GM12878 (cell line): Measurements from ENCODE around the gene SPTLC3. TPM values are rescaled to one million over a fixed set of nuclear protein-coding genes. Genes with fewer than 3 reads are reported as not detected.

Experiments
- ATAC-seq: fragments of 200-7000 bp; cut with Tn5 transposase; 3 replicates; pipeline ENCODE4 v1.9.1; 2020; ENCODE audit warnings: mild to moderate bottlenecking, moderate library complexity
- BruUV-seq: library from RNA; stranded (reverse); fragments of 400-500 nt; replicated peaks from 2 replicates; lab custom pipeline; 2021; lab: Mats Ljungman, UMichigan
- CTCF ChIA-PET: fragments of 300-600 bp; sonication (Branson Sonifier 250); formaldehyde crosslinking; extraction: SDS; loops from one replicate; lab custom pipeline; 2021; ENCODE audit warnings: inconsistent platforms; lab: Yijun Ruan, JAX
- POLR2A ChIA-PET: fragments of 350-600 bp; formaldehyde crosslinking; extraction: SDS; loops from one replicate; lab custom pipeline; 2021; ENCODE audit warnings: inconsistent platforms; lab: Charles Lee
- RAD21 ChIA-PET: fragments of 300-600 bp; sonication (Branson Sonifier 250); formaldehyde crosslinking; loops from one replicate; lab custom pipeline; 2023; ENCODE audit warnings: antibody characterized with exemption; ENCODE audit not compliant: unreplicated experiment; lab: Charles Lee
- SMC1A ChIA-PET: fragments of 300-600 bp; sonication (Branson Sonifier 250); formaldehyde crosslinking; loops from one replicate; lab custom pipeline; 2023; ENCODE audit not compliant: unreplicated experiment, uncharacterized antibody; lab: Charles Lee
- DNase-seq: peaks from one replicate; pipeline ENCODE4 v3.0.0-alpha.2; 2011; ENCODE audit warnings: low read depth, low spot score
- FAIRE-seq: peaks from 3 replicates; lab custom pipeline; 2011; peaks lifted over from hg19 to GRCh38; lab: Jason Lieb, UNC
- H2AFZ ChIP-seq: 2 replicates; pipeline ENCODE4 v1.6.0; 2011; ENCODE audit warnings: low read depth, low read length, control low read depth; ENCODE audit not compliant: control insufficient read depth
- H3K27ac ChIP-seq: 2 replicates; pipeline ENCODE4 v1.5.1; 2011; ENCODE audit warnings: control low read depth; ENCODE audit not compliant: control insufficient read depth, insufficient read depth
- H3K27me3 ChIP-seq, 2 experiments: replicated peaks in 1 of 2; 2 replicates each; pipeline versions ENCODE4 v1.6.0 to v1.6.1; 2011; ENCODE audit warnings: low read length in 1 of 2; ENCODE audit not compliant: control insufficient read depth in 2 of 2, insufficient read depth in 2 of 2
- H3K36me3 ChIP-seq, 2 experiments: 2 replicates each; pipeline ENCODE4 v1.5.1; 2011; ENCODE audit warnings: low read length in 1 of 2; ENCODE audit not compliant: control insufficient read depth in 2 of 2, insufficient read depth in 2 of 2
- H3K4me1 ChIP-seq: 2 replicates; pipeline ENCODE4 v1.6.1; 2011; ENCODE audit warnings: mild to moderate bottlenecking, low read length, moderate library complexity, mixed read lengths; ENCODE audit not compliant: control insufficient read depth, insufficient read depth
- H3K4me2 ChIP-seq: 2 replicates; pipeline ENCODE4 v1.6.0; 2011; ENCODE audit warnings: control low read depth; ENCODE audit not compliant: control insufficient read depth, insufficient read depth
- H3K4me3 ChIP-seq: fragments of 200-600 bp; sonication (generic); 2 replicates; pipeline ENCODE4 v1.5.1; 2016
- H3K79me2 ChIP-seq: 2 replicates; pipeline ENCODE4 v1.6.0; 2011; ENCODE audit warnings: low read length; ENCODE audit not compliant: control insufficient read depth, insufficient read depth
- H3K9ac ChIP-seq: 2 replicates; pipeline ENCODE4 v1.8.0; 2011; ENCODE audit warnings: low read length, control low read depth, mixed read lengths; ENCODE audit not compliant: control insufficient read depth, insufficient read depth
- H3K9me3 ChIP-seq: replicated peaks from 3 replicates; pipeline ENCODE4 v1.5.1; 2011; ENCODE audit warnings: mild to moderate bottlenecking, low read length; ENCODE audit not compliant: control insufficient read depth, insufficient read depth
- H4K20me1 ChIP-seq: 2 replicates; pipeline ENCODE4 v1.6.0; 2011; ENCODE audit not compliant: control insufficient read depth, insufficient read depth
- ASH2L ChIP-seq: fragments of 300-600, 200-600 bp; sonication (generic); IDR thresholded peaks from 2 replicates; pipeline ENCODE4 v1.6.1; 2017; ENCODE audit warnings: low read depth, mild to moderate bottlenecking, borderline replicate concordance
- ETV6 ChIP-seq, 2 experiments: fragments of 450-650 bp in 1 of 2; IDR thresholded peaks in 1 of 2; conservative IDR thresholded peaks in 1 of 2; 2 replicates each; pipeline ENCODE4 v1.6.1; 2014; ENCODE audit warnings: antibody characterized with exemption in 1 of 2, borderline replicate concordance in 1 of 2, low read depth in 1 of 2, mild to moderate bottlenecking in 1 of 2, moderate library complexity in 1 of 2
- EZH2 ChIP-seq: IDR thresholded peaks from 2 replicates; pipeline ENCODE4 v1.6.1; 2012; ENCODE audit warnings: low read depth, mild to moderate bottlenecking, control low read depth, inconsistent platforms, low read length, borderline replicate concordance; ENCODE audit not compliant: control insufficient read depth
- IRF4 ChIP-seq: IDR thresholded peaks from 2 replicates; pipeline ENCODE4 v1.6.1; 2011; ENCODE audit warnings: low read depth, low read length
- MEF2A ChIP-seq: IDR thresholded peaks from 2 replicates; pipeline ENCODE4 v1.6.1; 2011; ENCODE audit warnings: low read depth, mild to moderate bottlenecking, low read length, moderate library complexity; ENCODE audit not compliant: insufficient read depth
- NFXL1 ChIP-seq: fragments of 450-650 bp; IDR thresholded peaks from 2 replicates; pipeline ENCODE4 v1.6.1; 2017; ENCODE audit warnings: antibody characterized with exemption, mild to moderate bottlenecking, borderline replicate concordance
- RAD21 ChIP-seq: IDR thresholded peaks from 2 replicates; pipeline ENCODE4 v1.6.1; 2011; ENCODE audit warnings: mild to moderate bottlenecking, low read depth, low read length, moderate library complexity; ENCODE audit not compliant: insufficient read depth
- SMAD5 ChIP-seq: IDR thresholded peaks from 2 replicates; pipeline ENCODE4 v1.6.1; 2016; ENCODE audit warnings: antibody characterized with exemption, low read depth
- SMARCA5 ChIP-seq: fragments of 450-650 bp; IDR thresholded peaks from 2 replicates; pipeline ENCODE4 v1.6.1; 2017; ENCODE audit warnings: mild to moderate bottlenecking
- SRF ChIP-seq, 2 experiments: IDR thresholded peaks; 2 replicates each; pipeline ENCODE4 v1.6.1; 2011; ENCODE audit warnings: low read depth in 2 of 2, low read length in 2 of 2, mild to moderate bottlenecking in 1 of 2, moderate library complexity in 1 of 2
- STAT3 ChIP-seq: IDR thresholded peaks from 2 replicates; pipeline ENCODE4 v1.6.1; 2011; ENCODE audit warnings: low read depth, low read length, improper control_type of control experiment
- USF2 ChIP-seq: IDR thresholded peaks from 2 replicates; pipeline ENCODE4 v1.6.1; 2011; ENCODE audit warnings: low read depth, low read length, improper control_type of control experiment, borderline replicate concordance
- ZNF24 ChIP-seq: fragments of 450-650 bp; IDR thresholded peaks from 2 replicates; pipeline ENCODE4 v1.6.1; 2017; ENCODE audit warnings: antibody characterized with exemption, mild to moderate bottlenecking
- ZZZ3 ChIP-seq: IDR thresholded peaks from 2 replicates; pipeline ENCODE4 v1.6.1; 2011; ENCODE audit warnings: low read depth; ENCODE audit not compliant: control insufficient read depth, insufficient read length
- WGBS: methylation state at CpG from one replicate; pipeline ENCODE4 v1.1.6; 2016; ENCODE audit warnings: low lambda C conversion rate; ENCODE audit not compliant: insufficient replicate concordance, insufficient coverage; ENCODE audit errors: missing lambda C conversion rate; 5-methylcytosine and 5-hydroxymethylcytosine counted together
- in situ Hi-C: fragments of 300-500 bp; cut with MboI; formaldehyde crosslinking; loops from 9 replicates; pipeline ENCODE4 v1.14.3; 2018; ENCODE audit warnings: mixed read lengths
- intact Hi-C: fragments of 100-400 bp; cut with micrococcal nuclease; formaldehyde crosslinking; loops from one replicate; pipeline ENCODE4 v1.14.2; 2022; ENCODE audit not compliant: unreplicated experiment
- polyA plus RNA-seq, 11 experiments: library from polyadenylated mRNA; depleted of rRNA in 4 of 11; unstranded in 6 of 11; stranded (reverse) in 5 of 11; fragments of >200 nt; fragmentation: Nextera tagmentation in 4 of 11; fragmentation: Illumina TruSeq in 1 of 11; extraction: Ambion mirVana in 4 of 11; extraction: Trizol in 1 of 11; gene quantifications; 1 replicate in 1 of 11; 2 replicates in 10 of 11; pipeline versions ENCODE4 v1.2.1 to v1.2.3, GENCODE V29; 2011 to 2016; ENCODE audit warnings: inconsistent platforms in 2 of 11, missing spikeins in 2 of 11, low read depth in 1 of 11
- total RNA-seq, 4 experiments: library from RNA; depleted of rRNA in 3 of 4; stranded (reverse); fragments of >200 nt in 3 of 4; fragmentation: Illumina TruSeq in 1 of 4; extraction: Trizol in 1 of 4; gene quantifications; 2 replicates each; pipeline versions ENCODE4 v1.2.1 to v1.2.3, GENCODE V29; 2013 to 2021
- TF ChIP-seq, protein P1 (sequence below): IDR thresholded peaks from 2 replicates; pipeline ENCODE4 v1.6.1; 2012; ENCODE audit warnings: low read length, inconsistent platforms
- TF ChIP-seq, protein P2 (sequence below): fragments of 150-350 bp; IDR thresholded peaks from 2 replicates; pipeline ENCODE4 v1.6.1; 2014; ENCODE audit warnings: mild to moderate bottlenecking, low read depth, low read length

The SPTLC3 gene
- total and polyA plus RNA-seq, 10 of the 15 experiments (the other 5 are each of a cell fraction or from before 2014, with no cell fraction given) = 0.04 to 0.29 (median 0.06) TPM; not detected in 7

- TF ChIP-seq ASH2L (no peak), EZH2 (no peak), USF2 (no peak), IRF4 (no peak), ZNF24 (no peak), ETV6 (conservative IDR thresholded peaks at IDR 0.05 in 1 of 2, IDR thresholded peaks at IDR 0.05 in 1 of 2; ENCODE audit: borderline replicate concordance in 1 of 2, low read depth in 1 of 2) (no peak), ZZZ3 (no peak)
- TF ChIP-seq, protein P1, sequence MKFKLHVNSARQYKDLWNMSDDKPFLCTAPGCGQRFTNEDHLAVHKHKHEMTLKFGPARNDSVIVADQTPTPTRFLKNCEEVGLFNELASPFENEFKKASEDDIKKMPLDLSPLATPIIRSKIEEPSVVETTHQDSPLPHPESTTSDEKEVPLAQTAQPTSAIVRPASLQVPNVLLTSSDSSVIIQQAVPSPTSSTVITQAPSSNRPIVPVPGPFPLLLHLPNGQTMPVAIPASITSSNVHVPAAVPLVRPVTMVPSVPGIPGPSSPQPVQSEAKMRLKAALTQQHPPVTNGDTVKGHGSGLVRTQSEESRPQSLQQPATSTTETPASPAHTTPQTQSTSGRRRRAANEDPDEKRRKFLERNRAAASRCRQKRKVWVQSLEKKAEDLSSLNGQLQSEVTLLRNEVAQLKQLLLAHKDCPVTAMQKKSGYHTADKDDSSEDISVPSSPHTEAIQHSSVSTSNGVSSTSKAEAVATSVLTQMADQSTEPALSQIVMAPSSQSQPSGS = no peak
- TF ChIP-seq, all 136 proteins: peak for 0
Observed at GRCh38 chr20:13147071-13147963, 138.5 kb downstream of the SPTLC3 start (continued).

- Histone ChIP-seq H3K79me2 (no peaks in the 10 kb centered on the region), H3K9ac (no peak overlapping the region), H3K36me3 (no peaks in the 10 kb centered on the region), H3K4me3 (no peak overlapping the region), H3K27me3 (no peaks in the 10 kb centered on the region), H2AFZ (no peak overlapping the region), H3K9me3 (no peaks in the 10 kb centered on the region), H3K27ac (no peak overlapping the region), H3K4me1 (no peaks in the 10 kb centered on the region), H3K4me2 (no peak overlapping the region), H4K20me1 (no peaks in the 10 kb centered on the region)
- WGBS = 24% methylated on average over 3 of the region's 3 CpGs
- intact Hi-C loops (no loop called here), in situ Hi-C loops (no loop called here)
- no peak for ATAC-seq
- POLR2A ChIA-PET = no interaction called here
- FAIRE-seq = no peak
- no TSS peak for BruUV-seq
- TF ChIP-seq MEF2A = no peak
- TF ChIP-seq STAT3 = no peak
- TF ChIP-seq, protein P2, sequence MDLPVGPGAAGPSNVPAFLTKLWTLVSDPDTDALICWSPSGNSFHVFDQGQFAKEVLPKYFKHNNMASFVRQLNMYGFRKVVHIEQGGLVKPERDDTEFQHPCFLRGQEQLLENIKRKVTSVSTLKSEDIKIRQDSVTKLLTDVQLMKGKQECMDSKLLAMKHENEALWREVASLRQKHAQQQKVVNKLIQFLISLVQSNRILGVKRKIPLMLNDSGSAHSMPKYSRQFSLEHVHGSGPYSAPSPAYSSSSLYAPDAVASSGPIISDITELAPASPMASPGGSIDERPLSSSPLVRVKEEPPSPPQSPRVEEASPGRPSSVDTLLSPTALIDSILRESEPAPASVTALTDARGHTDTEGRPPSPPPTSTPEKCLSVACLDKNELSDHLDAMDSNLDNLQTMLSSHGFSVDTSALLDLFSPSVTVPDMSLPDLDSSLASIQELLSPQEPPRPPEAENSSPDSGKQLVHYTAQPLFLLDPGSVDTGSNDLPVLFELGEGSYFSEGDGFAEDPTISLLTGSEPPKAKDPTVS = no peak
- no peak for TF ChIP-seq RAD21
- no peak for TF ChIP-seq NFXL1
- no peak for TF ChIP-seq SMARCA5
- no peak for TF ChIP-seq SRF (IDR thresholded peaks at IDR 0.05; ENCODE audit: low read depth in 2 of 2, low read length in 2 of 2)
- TF ChIP-seq SMAD5 = no peak
- CTCF ChIA-PET = interaction anchor here (1.3 to 1.9 kb wide), 3 partner anchors 23 to 399 kb away, joined by 3 to 6 read pairs (median 3); no protein-coding TSS in a partner anchor
- DNase-seq = no peak
- SMC1A ChIA-PET = interaction anchor here (1.0 to 2.5 kb wide), 2 partner anchors 10 to 399 kb away, joined by 3 to 7 read pairs; no protein-coding TSS in a partner anchor
- RAD21 ChIA-PET = no interaction called here
Observed at GRCh38 chr20:13147971-13148370, 139.2 kb downstream of the SPTLC3 start.
